GM19351 (cell line): ENCODE data around the gene TNFAIP8L3.

ENCODE experiments used
- ATAC-seq: cut with Tn5 transposase; IDR thresholded peaks from one replicate; pipeline ENCODE4 v1.9.1; 2021; ENCODE audit warnings: mild to moderate bottlenecking, moderate library complexity; ENCODE audit not compliant: unreplicated experiment

The TNFAIP8L3 gene

DNA sequence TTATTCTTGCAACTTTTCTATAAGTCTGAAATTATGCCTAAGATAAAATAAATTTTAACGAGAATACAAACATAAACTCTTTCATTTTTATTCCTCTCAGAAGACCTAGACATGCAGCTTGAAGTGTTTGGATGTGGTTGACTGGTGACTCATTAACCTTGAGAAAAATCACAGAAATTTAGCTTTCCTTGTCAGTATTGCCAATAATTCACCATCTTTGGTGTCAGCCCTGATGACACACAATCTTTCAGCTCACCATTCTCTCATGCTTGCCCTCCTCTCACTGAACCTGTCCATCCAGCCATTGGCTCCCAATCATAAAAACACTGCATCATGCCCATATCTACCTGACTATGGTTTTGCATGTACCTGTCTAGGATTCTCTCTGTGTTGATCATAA, 22.6 kb upstream of the TNFAIP8L3 start:
- no peak for ATAC-seq

DNA sequence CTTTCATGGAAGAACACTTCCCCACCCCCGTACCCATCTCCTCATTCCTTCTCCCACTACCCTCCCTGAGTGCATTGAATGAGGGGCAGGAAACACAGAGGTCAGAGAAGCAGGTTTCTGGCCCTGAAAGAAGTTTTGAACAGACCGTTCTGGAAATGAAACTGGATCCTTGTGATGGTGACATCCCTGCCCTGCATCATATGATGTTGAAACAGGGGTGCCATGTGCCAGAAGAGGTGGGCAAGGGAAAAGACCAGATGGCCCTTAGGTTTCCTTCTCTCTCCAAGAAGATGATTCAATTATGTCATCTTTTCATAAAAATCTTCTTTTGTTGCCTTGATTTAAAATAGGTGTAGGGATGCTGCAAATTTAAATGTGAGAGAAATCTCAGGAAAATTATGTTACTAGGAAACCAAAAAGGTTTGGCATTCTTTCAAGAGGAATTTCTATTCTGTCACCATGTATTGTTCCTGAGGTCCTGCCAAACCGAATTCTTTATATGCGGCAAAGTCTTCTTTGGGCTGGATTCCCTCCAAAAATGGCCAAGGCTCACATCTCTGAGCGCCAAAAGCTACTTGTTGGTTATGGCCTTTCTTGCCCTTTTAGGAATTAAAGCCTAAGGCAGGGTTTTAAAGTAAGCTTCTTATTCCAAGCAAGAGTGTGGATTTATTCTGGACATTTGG, 19.9 kb upstream of the TNFAIP8L3 start:
- ATAC-seq: no peak

DNA sequence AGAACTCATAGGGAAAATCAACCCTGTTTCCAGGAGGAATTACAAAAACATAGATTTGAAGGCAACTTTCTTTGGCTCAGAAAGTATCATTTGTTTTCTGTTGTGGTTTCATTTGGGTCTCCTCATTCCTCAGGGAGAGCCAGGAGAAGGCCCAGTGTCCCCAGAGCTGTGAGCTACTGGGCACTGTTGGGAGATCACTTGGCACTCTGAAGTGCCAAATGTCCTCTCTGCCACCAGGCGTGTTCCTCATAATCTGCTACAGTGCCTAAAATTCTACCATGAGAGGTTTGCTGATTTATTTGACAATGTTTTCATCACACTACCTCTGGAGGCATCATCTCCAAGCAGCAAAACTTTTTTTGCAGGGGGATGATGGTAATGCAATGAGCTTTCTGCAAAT, 17.4 kb upstream of the TNFAIP8L3 start:
- no peak for ATAC-seq

DNA sequence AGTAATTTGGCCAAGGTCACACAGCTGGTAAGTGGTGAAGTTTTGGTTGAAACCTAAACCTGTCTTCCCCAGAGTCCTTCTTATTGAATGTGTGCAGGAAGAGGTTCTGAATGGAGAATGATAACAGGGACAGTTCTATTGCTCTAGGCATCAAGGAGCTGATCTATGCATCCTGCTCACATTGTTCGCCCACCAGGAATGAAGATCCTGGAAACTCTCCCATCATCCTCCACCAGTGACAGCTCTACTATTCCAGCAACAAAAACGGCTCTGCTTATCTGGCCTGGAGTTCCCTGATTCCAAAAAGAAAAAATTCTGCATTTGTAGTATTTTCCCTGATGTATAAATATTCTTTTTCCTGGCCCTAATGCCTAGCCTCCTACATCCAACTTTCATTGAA, 16.4 kb upstream of the TNFAIP8L3 start:
- no peak for ATAC-seq

DNA sequence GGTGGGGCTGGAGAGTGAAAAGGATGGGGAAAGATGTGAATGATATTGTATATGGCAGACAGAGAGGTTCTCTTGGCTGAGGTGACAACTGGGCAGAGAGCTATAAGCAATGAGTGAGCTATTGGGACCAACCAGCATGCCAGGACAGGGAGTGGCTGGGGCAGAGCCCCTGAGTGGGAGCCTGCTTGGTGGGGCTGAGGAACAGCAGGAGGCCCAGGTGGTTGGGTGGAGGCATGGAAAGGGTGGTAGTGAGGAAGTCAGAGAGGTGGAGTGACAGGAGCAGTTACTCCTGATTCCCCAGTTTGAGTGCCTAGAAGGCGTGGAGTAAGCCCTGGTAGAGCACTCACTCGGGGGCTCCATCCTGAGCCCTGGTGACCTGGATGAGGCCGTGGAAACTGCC, 15.5 kb upstream of the TNFAIP8L3 start:
- no peak for ATAC-seq

DNA sequence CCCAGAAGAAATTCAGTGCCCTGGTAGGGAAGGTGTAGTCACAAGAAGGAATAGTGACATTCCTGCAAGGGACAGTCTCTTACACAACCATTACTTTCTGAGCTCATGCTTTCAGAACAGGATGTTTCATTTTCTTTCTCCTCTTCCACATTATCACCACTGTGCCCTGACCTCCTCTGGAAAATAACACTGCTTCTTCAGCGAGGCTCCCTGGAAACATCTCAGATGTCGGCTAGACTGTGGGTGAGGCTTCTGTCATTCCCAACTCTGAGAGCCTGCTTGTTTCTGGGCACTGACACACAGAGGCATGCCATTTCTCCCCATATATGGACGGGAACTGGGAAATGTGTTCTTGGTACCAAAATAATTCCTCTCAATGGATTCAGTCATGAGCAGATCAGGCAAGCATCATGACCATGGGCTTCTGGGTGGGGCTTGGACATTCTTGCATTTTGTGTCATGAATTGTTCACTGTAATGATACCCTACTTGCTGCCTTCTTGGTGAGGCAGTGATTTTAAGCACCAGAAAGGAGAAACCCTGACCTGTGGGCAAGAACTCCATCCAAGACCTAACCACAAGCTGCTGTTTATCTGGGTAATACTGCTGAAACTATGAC, 14.3 kb upstream of the TNFAIP8L3 start:
- no peak for ATAC-seq

DNA sequence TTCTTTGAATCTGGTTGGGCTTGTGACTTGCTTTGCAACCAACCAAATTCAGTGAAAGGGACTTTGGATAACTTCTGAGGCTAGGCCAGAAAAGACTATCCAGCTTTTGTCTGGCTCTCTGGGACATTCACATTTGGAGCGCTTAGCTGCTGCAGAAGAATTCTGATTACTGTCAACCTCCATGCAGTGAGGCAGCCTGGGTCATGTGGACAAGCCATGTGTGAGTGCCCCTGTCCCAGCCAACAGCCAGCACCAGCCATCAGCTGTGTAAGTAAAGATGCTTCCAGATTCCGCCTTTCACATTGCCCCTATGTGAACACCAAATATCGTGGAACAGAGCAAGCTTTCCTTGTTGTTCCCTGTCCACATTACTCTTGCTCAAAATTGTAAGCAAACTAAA, 12.9 kb upstream of the TNFAIP8L3 start:
- ATAC-seq: no peak

DNA sequence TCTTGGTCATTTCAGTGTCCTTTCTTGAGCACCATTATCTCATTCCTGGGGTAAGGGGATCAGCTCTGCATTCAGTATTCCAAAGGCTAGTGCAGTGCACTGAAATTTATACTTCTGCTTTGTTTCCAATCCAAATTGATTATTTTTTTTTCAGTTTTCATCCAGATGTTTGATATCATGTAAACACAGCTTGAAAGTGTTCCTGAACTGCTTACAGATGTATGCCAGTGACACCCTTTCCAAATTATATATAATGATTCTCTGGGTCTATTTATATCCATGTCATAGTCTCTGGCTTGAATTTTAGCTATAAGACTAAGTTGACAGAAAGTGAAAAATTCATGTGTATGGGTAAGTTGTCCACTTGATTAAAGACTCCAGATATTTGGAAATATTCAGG, 11.8 kb upstream of the TNFAIP8L3 start:
- no peak for ATAC-seq

DNA sequence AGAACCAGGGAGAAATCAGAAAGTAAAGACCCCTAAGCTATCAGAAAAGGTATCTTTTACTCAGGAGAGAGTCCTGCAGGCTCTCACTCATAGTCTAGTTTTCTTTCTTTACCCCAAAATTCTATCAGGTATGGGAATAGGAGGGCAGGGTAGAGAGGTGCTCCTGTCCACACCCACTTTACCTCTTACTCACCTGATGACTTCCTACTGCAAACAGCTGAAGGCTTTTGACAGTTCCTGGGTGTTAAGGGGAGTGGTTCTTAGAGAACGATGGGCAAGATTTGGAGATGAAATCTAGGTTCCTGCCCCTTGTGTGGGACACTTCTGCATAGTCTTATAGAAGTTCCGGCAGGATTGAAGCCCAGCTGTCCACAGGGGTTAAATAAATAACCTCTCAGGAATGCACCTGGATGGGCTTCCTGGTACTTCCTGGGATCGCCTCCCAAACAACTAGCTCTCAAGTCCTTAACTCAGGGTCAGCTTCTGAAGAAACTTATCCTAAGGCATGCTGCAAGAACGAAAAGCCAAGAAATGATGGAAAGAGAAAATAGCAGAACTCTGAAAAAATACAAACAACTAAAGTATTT, 10.8 kb upstream of the TNFAIP8L3 start:
- ATAC-seq: no peak

DNA sequence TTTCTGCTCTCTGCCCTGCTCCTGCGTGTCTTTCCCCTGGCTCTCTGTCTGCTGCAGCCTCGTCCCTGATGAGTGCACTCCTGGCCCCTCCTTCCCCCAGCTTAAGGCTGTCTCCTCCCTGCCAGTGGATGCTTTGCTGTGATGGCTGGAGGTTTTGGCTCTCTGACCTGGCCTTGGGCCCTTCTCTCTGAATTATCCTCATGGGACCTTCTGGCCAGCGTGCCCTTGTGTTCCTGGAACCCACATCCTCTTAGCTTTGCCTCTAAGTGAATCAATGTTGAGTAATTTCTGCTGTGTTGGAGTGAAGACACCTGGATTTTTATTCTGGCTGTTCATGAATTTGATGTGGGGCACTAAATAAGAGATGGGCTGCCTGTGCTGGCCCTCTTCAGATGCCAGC, 9.8 kb upstream of the TNFAIP8L3 start:
- ATAC-seq: no peak

DNA sequence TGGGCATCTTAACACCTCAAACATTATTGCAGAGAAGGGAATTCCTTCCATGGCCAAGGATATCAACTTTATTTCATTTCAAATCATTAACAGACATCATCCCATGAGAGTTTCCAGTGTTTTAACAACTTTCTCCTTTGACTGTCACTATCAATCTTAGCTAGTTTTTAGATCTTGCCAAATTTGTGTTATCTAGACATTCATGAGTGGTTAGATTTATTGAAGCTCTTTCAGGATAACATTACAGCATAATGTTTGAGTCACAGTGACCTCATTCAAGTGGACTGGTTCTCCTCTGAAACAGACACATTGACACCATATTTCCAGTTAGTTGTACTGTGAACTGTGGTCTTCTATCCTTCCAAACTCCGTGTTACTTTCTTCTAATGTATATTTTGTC, 8.6 kb upstream of the TNFAIP8L3 start:
- no peak for ATAC-seq

DNA sequence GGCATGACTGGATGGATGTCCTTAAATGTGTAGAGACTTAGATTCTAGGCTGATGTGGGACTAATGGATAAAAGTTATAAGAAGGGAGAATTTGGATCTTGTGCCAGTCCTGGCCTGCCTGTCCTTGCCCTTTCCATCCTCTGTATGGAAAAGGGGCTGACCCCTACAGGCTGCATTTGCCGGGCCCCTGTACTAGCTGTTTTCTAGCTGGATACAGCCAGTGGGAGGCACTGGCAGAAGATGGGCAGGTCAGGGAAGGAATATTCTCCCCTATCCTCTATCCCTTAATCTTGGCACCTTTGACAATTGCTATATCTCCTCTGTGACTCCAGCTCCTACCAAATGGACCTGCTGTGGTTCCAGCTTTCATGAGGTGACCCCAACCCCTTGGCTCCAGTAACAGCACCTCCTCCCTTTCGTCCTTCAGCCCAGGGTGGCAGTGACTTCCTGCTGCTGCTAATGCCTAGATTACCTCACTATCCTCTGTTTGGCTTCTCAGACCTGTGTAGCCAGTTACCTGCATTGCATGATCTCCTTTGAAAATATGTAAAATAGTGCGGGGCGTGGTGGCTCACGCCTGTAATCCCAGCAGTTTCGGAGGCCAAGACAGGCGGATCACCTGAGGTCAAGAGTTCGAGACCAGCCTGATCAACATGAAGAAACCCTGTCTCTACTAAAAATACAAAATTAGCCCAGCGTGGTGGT, 6.2 kb upstream of the TNFAIP8L3 start:
- ATAC-seq: no peak

DNA sequence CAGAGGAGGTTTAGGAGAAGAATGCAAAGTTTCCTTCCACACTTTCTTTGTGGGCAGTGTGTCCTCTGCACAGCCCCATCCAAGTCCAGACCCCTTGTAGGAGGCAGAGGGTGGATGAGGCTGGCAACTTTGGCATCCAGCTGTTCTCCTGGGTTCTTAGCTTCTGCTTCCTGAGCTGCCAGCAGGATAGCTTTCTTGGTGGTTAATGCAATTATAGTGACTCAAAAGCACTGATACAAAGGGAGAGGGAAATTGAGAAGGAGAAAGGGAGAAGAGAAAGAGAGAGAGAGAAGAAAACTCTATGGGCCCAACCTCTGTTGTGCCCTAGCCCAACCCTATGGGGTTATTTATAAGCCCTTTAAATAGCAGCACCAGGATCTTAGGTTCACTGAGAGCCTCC, 4.5 kb upstream of the TNFAIP8L3 start:
- ATAC-seq: no peak

DNA sequence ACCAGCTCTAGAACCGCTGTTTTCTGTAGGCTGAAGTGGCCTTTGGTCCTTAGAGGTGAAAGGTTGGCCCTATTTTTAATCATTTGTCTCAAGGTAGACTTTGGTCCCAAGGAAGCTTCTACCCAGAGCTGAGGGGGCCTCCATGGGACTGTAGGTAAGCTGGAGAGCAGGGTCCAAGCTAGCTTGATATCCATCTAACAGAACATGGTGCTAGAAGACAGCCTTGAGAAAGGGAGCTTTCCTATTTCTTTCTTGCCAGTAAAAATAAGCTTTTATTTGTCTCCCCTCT, 3.6 kb upstream of the TNFAIP8L3 start:
- ATAC-seq: no peak

DNA sequence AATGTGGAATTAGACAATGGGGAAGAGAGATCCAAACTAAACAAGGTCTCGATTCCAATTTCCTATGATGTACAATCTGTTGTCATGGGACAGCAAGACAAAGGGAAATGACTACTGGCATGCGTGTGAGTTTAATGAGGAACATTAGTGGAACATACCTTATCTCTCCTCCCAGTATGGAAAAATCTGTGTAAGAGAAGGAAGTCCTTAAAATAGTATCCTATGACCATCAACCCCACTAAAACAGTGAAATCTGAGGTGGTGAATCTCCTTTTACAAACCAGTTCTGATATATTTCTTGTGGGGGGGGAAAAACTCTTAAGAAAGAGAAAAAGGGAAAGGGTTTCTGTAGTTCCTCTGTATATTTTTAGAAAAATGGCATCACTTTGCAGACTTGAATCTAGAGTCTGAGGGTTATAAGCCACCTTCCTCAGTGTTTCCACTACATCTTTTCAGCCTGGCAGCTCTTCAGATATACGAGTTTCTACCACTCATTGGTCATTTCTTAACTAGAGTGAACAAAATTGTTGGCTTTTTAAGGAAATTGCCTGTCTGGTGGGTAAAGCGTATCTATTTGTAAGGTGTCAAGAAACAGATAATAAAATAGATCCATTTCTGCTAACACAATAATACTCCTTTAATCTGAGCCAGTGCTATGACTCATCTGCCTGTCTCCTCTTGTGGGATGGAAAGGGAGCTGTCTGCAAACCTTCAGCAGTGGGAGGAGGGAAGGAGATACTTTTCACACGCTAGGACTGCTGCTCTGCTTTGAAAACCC, 3.0 kb upstream of the TNFAIP8L3 start:
- no peak for ATAC-seq

DNA sequence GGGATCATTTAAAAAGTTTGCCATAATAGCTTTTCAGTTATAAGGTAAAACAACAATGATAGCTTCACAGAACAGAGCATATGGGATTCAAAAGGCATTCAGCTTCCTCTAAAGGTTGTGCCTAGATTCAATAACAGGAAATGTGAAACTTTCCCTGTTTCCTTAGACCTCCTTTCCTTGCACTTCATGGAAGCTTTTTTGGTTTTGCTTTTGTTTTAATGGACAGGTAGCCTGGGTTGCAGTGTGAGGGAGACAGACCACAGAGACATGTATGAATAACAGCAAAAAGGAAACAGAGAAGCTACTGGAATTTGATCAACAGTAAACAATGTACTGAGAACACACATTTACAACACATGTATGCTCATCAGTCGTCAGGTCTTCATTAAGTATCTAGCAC, 2.3 kb upstream of the TNFAIP8L3 start:
- ATAC-seq: no peak

DNA sequence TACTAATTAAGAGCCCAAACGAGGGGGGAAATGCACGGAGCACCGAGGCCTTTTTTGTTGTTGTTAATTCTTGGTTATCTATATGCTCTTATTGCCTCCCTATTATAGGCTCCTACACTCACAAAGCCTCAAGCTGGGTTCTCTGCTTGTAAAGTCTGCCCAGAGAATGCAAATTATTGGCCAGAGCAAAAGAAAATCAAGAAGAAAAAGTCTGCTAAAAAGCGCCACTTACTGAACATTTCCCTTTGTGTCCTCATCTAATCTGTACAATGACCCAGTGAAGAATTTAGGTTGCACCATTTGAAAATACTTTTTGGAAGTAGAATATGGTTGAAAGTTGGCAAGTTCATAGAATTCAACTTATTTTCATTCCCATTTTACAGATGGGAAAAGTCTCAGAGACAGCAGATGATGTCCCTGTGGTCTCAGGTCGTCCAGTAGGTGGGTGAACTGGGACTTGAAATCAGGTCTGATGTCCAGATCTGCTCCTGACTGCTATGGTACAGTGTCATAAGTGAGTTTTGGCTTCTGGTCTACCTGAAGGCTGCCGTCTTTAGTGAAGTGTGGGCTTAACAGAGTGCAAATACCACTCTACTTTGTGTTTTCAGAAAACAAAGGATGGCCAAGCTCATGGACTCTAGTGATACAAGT, 1.1 kb upstream of the TNFAIP8L3 start:
- no peak for ATAC-seq

DNA sequence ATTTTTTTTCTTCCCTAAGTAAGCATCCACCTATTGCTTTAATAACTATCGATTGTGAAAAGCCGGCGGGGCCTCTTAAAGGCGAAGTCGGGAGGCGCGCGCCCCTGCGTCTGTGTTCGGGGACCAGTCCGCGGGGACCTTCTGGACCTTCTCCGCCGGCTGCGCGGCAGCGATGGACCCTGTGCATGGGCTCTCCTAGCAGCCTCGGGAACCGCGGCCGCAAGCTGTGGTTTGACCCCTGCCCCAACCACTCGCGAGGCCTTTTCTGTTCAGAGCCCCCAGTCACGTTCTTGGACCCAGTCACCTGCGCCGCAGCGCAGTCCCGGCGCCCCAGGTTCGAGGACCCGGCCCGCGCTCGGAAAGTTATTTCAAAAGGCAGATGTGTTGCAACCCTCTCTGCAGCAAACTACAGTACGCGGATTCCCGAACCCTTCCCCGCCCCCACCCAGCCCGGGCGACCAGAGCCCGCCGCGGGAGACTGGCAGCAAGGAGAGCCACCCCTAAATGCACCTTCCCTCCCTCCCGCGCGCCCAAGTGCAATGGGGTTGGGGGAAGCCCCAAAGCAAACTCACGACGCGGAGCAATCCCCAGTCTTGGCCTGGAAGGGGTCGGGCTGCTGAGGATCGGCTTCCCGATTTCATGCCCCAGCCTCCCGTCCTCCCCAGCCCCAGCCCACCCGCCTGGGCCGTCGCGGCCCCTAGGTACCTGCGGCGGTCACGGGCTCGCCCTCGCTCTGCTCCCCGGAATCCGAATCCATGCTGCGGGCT, 684 bp downstream of the TNFAIP8L3 start:
- ATAC-seq: no peak

DNA sequence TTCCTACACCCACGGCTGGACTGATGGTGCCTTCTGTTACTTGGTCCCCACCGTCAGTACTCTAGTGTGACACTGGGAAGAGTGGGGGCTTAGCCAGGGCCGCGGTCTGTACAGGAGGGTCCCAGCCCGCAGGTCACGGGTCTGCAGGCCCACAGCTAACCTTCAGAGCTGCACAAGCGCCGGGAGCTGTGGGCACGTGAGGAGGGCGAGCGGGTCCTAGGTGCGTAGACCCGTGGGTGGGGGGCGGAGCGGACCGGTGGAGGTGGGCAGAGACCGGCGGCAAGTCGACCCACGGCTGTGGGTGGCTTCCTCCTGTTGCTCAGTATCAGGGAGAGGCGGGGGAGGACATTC, 1.2 kb downstream of the TNFAIP8L3 start:
- no peak for ATAC-seq

DNA sequence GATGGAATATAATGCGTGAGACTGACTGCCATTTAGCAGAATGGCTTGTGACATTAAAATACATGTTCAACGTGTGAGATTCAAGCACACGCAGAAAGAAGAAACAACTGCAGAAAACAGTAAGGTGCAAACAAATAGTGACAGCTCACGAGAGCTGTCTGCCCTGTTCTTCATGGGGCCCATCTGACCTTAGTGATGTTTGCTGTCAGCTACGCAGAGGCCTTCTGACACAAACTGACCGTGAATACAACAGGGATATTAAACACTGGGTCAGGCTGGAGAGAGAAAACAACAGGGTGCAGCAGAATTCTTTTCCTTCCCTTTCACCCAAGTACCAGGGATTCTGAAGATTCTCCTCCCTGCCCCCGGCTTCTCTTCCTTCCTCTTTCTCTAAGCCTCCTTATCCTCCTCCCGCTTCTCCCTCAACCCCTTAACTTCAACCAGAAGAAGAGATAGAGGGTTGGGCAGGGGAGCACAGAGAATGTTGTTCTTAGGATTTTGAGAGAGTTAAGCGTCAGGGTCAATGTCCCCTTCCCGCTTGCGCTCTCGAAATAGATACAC, 2.1 kb downstream of the TNFAIP8L3 start:
- no peak for ATAC-seq
